Liver (tissue), 9 donors: Measurements from ENCODE around the gene SLC17A7. TPM values are rescaled to one million over a fixed set of nuclear protein-coding genes. Genes with fewer than 3 reads are reported as not detected.

Experiments used
- DNase-seq: peaks from one replicate; pipeline ENCODE4 v3.0.0-alpha.2; 2017; ENCODE audit warnings: low spot score
- H3K27ac ChIP-seq, 2 donors: one replicate each; pipeline ENCODE4 v1.7.0; 2013; ENCODE audit warnings: inconsistent platforms in 2 of 2, low read length in 2 of 2, control low read depth in 1 of 2, low read depth in 1 of 2, mild to moderate bottlenecking in 1 of 2
- H3K27me3 ChIP-seq, 4 donors: one replicate each; pipeline versions ENCODE4 v1.6.1 to v1.7.0; 2013; ENCODE audit warnings: low read length in 3 of 4, inconsistent platforms in 1 of 4, mild to moderate bottlenecking in 1 of 4, moderate library complexity in 1 of 4; ENCODE audit not compliant: control insufficient read depth in 4 of 4, insufficient read depth in 4 of 4
- H3K36me3 ChIP-seq, 4 donors: one replicate each; pipeline versions ENCODE4 v1.6.1 to v1.7.0; 2013; ENCODE audit warnings: low read length in 3 of 4, mild to moderate bottlenecking in 3 of 4, low read depth in 1 of 4, moderate library complexity in 1 of 4; ENCODE audit not compliant: control insufficient read depth in 4 of 4, insufficient read depth in 3 of 4
- H3K4me1 ChIP-seq, 4 donors: one replicate each; pipeline versions ENCODE4 v1.6.1 to v1.7.0; 2013; ENCODE audit warnings: low read length in 3 of 4, mild to moderate bottlenecking in 3 of 4, moderate library complexity in 1 of 4; ENCODE audit not compliant: control insufficient read depth in 4 of 4, insufficient read depth in 4 of 4
- H3K4me3 ChIP-seq, 3 donors: one replicate each; pipeline versions ENCODE4 v1.6.1 to v1.7.0; 2013; ENCODE audit warnings: low read length in 3 of 3, control low read depth in 1 of 3, low read depth in 1 of 3, mild to moderate bottlenecking in 1 of 3
- H3K9ac ChIP-seq, 2 donors: one replicate each; pipeline ENCODE4 v1.7.0; 2013; ENCODE audit warnings: low read length in 2 of 2, mild to moderate bottlenecking in 2 of 2, moderate library complexity in 2 of 2, control low read depth in 1 of 2, low read depth in 1 of 2
- H3K9me3 ChIP-seq, 4 donors: one replicate each; pipeline versions ENCODE4 v1.6.1 to v1.7.0; 2013; ENCODE audit warnings: low read length in 3 of 4; ENCODE audit not compliant: control insufficient read depth in 4 of 4
- EGR1 ChIP-seq, 2 donors: IDR thresholded peaks; 2 replicates each; pipeline ENCODE4 v1.6.1; 2016 to 2018; ENCODE audit warnings: antibody characterized with exemption in 2 of 2, low read depth in 2 of 2
- FOXA1 ChIP-seq: IDR thresholded peaks from 2 replicates; pipeline ENCODE4 v1.6.1; 2016; ENCODE audit warnings: antibody characterized with exemption
- FOXA2 ChIP-seq: IDR thresholded peaks from 2 replicates; pipeline ENCODE4 v1.6.1; 2016; ENCODE audit warnings: antibody characterized with exemption
- GABPA ChIP-seq, 2 donors: IDR thresholded peaks in 1 of 2; conservative IDR thresholded peaks in 1 of 2; 2 replicates each; pipeline ENCODE4 v1.6.1; 2016; ENCODE audit warnings: antibody characterized with exemption in 2 of 2, mild to moderate bottlenecking in 1 of 2, moderate library complexity in 1 of 2
- HNF4A ChIP-seq, 2 donors: conservative IDR thresholded peaks; 2 replicates each; pipeline ENCODE4 v1.6.1; 2016; ENCODE audit warnings: antibody characterized with exemption in 2 of 2, mild to moderate bottlenecking in 2 of 2
- HNF4G ChIP-seq: IDR thresholded peaks from 2 replicates; pipeline ENCODE4 v1.6.1; 2016; ENCODE audit warnings: antibody characterized with exemption
- JUND ChIP-seq, 2 donors: IDR thresholded peaks; 2 replicates each; pipeline ENCODE4 v1.6.1; 2016; ENCODE audit warnings: antibody characterized with exemption in 2 of 2
- NR2F2 ChIP-seq: IDR thresholded peaks from 2 replicates; pipeline ENCODE4 v1.6.1; 2016; ENCODE audit warnings: antibody characterized with exemption
- RAD21 ChIP-seq, 2 donors: IDR thresholded peaks; 2 replicates each; pipeline ENCODE4 v1.6.1; 2016; ENCODE audit warnings: antibody characterized with exemption in 2 of 2, mild to moderate bottlenecking in 2 of 2
- RXRA ChIP-seq, 2 donors: IDR thresholded peaks; 2 replicates each; pipeline ENCODE4 v1.6.1; 2017 to 2018; ENCODE audit warnings: antibody characterized with exemption in 2 of 2, mild to moderate bottlenecking in 1 of 2
- SP1 ChIP-seq: IDR thresholded peaks from 2 replicates; pipeline ENCODE4 v1.6.1; 2018; ENCODE audit warnings: antibody characterized with exemption, mild to moderate bottlenecking
- TAF1 ChIP-seq: conservative IDR thresholded peaks from 2 replicates; pipeline ENCODE4 v1.6.1; 2016; ENCODE audit warnings: antibody characterized with exemption, mild to moderate bottlenecking
- YY1 ChIP-seq: IDR thresholded peaks from 2 replicates; pipeline ENCODE4 v1.6.1; 2016; ENCODE audit warnings: antibody characterized with exemption, mild to moderate bottlenecking
- WGBS: extraction: QIAGEN DNeasy Blood & Tissue Kit; methylation state at CpG from one replicate; pipeline ENCODE4 v1.1.7; 2013; 5-methylcytosine and 5-hydroxymethylcytosine counted together
- polyA plus RNA-seq, 2 donors: library from polyadenylated mRNA; stranded (reverse) in 1 of 2; unstranded in 1 of 2; fragments of 200-250 nt in 1 of 2; fragments of >200 nt in 1 of 2; fragmentation: Nextera tagmentation in 1 of 2; extraction: Ambion mirVana in 1 of 2; gene quantifications; one replicate each; pipeline versions ENCODE4 v1.2.1 to v1.2.3, GENCODE V29; 2013 to 2015
- total RNA-seq, 2 donors: library from RNA; depleted of rRNA; stranded (reverse); fragments of >200 nt; gene quantifications; one replicate each; pipeline ENCODE4 v1.2.3, GENCODE V29; 2014
- TF ChIP-seq, protein P1 (sequence below): IDR thresholded peaks from 2 replicates; pipeline ENCODE4 v1.6.1; 2016; ENCODE audit warnings: antibody characterized with exemption
- TF ChIP-seq, protein P2 (sequence below): fragments of 150-350 bp; IDR thresholded peaks from 2 replicates; pipeline ENCODE4 v1.5.1; 2017; ENCODE audit warnings: improper control_type of control experiment, low read depth, low read length; ENCODE audit not compliant: missing input control
- TF ChIP-seq, protein P3 (sequence below): IDR thresholded peaks from 2 replicates; pipeline ENCODE4 v1.6.1; 2016; ENCODE audit warnings: antibody characterized with exemption
- donor health status: healthy.
- donor health status: healthy.
- donor health status: healthy.
- donor health status: healthy.
- donor health status: healthy.

The SLC17A7 gene
- total and polyA plus RNA-seq, 4 donors: 0.06 to 0.08 TPM; not detected in 2

DNA sequence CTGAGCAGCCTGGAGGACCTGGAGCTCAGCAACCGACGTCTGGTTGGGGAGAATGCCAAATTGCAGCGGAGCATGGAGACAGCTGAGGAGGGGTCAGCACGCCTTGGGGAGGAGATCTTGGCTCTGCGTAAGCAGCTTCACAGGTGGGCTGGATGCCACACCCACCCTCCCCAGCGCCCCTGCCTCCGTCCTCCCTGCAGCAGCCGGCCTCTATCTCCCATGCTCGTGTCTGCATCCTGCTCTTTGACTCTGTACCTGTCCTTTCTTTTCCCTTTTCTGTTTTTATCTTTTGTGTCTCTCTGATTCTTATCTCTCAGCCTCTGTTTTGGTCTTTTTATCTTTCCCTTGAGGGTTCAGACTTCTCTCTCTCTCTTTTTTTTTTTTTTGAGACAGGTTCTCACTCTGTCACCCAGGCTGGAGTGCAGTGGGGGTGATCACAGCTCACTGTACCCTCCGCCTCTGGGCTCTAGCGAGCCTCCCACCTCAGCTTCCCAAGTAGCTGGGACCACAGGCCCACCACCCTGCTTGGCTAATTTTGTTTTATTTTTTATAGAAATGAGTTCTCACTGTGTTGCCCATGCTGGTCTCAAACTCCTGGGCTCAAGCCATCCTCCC, 43.2 kb downstream of the SLC17A7 start:
- H3K9ac ChIP-seq: no peak overlapping the region
- DNase-seq: no peak
- H3K27me3 ChIP-seq: peaks cover 0 to 2% (median 0%) of the 10 kb centered on the region in 4 donors
- 82% methylated on average over 11 of the region's 11 CpGs for WGBS
- TF ChIP-seq RAD21 (IDR thresholded peaks at IDR 0.05): no peak
- TF ChIP-seq EGR1 (IDR thresholded peaks at IDR 0.05; ENCODE audit: low read depth in 2 of 2): no peak
- TF ChIP-seq, protein P1, sequence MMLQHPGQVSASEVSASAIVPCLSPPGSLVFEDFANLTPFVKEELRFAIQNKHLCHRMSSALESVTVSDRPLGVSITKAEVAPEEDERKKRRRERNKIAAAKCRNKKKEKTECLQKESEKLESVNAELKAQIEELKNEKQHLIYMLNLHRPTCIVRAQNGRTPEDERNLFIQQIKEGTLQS: no peak
- no peak for TF ChIP-seq NR2F2
- TF ChIP-seq FOXA2: no peak
- TF ChIP-seq YY1: no peak
- TF ChIP-seq HNF4A (conservative IDR thresholded peaks at IDR 0.05): no peak
- TF ChIP-seq RXRA (IDR thresholded peaks at IDR 0.05): no peak
- TF ChIP-seq GABPA (IDR thresholded peaks at IDR 0.05 in 1 of 2, conservative IDR thresholded peaks at IDR 0.05 in 1 of 2): no peak
- TF ChIP-seq HNF4G: no peak
- TF ChIP-seq, protein P2, sequence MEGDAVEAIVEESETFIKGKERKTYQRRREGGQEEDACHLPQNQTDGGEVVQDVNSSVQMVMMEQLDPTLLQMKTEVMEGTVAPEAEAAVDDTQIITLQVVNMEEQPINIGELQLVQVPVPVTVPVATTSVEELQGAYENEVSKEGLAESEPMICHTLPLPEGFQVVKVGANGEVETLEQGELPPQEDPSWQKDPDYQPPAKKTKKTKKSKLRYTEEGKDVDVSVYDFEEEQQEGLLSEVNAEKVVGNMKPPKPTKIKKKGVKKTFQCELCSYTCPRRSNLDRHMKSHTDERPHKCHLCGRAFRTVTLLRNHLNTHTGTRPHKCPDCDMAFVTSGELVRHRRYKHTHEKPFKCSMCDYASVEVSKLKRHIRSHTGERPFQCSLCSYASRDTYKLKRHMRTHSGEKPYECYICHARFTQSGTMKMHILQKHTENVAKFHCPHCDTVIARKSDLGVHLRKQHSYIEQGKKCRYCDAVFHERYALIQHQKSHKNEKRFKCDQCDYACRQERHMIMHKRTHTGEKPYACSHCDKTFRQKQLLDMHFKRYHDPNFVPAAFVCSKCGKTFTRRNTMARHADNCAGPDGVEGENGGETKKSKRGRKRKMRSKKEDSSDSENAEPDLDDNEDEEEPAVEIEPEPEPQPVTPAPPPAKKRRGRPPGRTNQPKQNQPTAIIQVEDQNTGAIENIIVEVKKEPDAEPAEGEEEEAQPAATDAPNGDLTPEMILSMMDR: no peak
- TF ChIP-seq, protein P3, sequence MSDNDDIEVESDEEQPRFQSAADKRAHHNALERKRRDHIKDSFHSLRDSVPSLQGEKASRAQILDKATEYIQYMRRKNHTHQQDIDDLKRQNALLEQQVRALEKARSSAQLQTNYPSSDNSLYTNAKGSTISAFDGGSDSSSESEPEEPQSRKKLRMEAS: no peak
- no peak for TF ChIP-seq SP1
- TF ChIP-seq FOXA1: no peak
- no peak for TF ChIP-seq TAF1
- H3K27ac ChIP-seq: no peak overlapping the region
- H3K4me3 ChIP-seq: no peak overlapping the region
- H3K4me1 ChIP-seq: no peaks in the 10 kb centered on the region
- no peaks in the 10 kb centered on the region for H3K9me3 ChIP-seq
- no peaks in the 10 kb centered on the region for H3K36me3 ChIP-seq

DNA sequence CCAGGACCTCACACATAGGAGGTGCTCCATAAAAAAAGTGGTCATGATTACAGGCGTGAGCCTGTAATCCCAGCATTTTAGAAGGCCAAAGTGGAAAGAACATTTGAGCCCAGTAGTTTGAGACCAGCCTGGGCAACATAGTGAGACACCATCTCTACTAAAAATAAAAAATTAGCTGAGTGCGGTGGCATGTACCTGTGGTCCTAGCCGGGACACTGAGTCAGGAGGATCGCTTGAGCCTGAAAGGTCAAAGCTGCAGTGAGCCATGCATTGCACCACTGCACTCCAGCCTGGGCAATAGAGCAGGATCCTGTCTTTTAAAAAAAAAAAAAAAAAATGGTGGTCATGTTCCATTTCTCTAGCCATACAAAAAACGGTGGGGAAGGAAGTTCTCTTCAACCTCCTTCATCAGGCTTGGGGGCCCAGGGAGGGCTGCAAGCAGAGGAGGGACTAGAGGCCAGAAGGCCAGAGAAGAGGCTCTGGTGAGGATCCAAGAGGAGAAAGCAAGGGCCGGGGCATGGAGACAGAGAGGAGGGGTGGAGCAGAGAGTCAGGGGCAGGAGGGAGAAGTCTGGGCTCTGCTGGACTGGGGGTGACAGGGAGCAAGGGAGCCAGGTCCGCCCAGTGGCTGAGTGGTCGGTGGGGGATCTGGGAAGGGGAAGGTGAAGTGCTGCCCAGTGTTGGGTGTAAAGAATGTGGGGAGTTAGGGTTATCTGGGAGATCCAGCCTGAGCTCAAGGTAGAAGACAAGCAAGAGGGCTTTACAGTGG, 44.4 kb downstream of the SLC17A7 start:
- peaks cover 0 to 2% (median 0%) of the 10 kb centered on the region in 4 donors for H3K27me3 ChIP-seq
- H3K4me1 ChIP-seq: no peaks in the 10 kb centered on the region
- H3K9ac ChIP-seq: no peak overlapping the region
- DNase-seq: no peak
- WGBS: 81% methylated on average over 8 of the region's 8 CpGs
- H3K27ac ChIP-seq: no peak overlapping the region
- no peaks in the 10 kb centered on the region for H3K9me3 ChIP-seq
- no peaks in the 10 kb centered on the region for H3K36me3 ChIP-seq
- TF ChIP-seq RXRA (IDR thresholded peaks at IDR 0.05) (no peak), FOXA2 (no peak), JUND (IDR thresholded peaks at IDR 0.05) (no peak), NR2F2 (no peak), FOXA1 (no peak), TAF1 (no peak), HNF4G (no peak), SP1 (no peak)
- TF ChIP-seq, protein P2: no peak
- H3K4me3 ChIP-seq: no peak overlapping the region
